ENCODE results near the gene RUNX2. TPM values are rescaled to one million over a fixed set of nuclear protein-coding genes. Genes with fewer than 3 reads are reported as not detected.

Gene RUNX2
- total RNA-seq, 4 donors from 2014 or later, result 0.78 to 2.0 (median 0.94) TPM

- DNase-seq, result no peak
- Histone ChIP-seq H3K4me3 (no peak overlapping the region), H3K27me3 (no peaks in the 10 kb centered on the region), H3K27ac (no peak overlapping the region), H3K36me3 (no peaks in the 10 kb centered on the region), H3K9me3 (no peaks in the 10 kb centered on the region), H3K4me1 (no peaks in the 10 kb centered on the region)
- intact Hi-C loops (cut with DNase I; ENCODE audit: low total_unique reads), result no loop called here
- peak; percentile 19 to 30 for ATAC-seq
- in situ Hi-C loops (cut with MboI; ENCODE audit: low sequenced_read_pairs in 4 of 4), result no loop called here
- TF ChIP-seq, protein P1, sequence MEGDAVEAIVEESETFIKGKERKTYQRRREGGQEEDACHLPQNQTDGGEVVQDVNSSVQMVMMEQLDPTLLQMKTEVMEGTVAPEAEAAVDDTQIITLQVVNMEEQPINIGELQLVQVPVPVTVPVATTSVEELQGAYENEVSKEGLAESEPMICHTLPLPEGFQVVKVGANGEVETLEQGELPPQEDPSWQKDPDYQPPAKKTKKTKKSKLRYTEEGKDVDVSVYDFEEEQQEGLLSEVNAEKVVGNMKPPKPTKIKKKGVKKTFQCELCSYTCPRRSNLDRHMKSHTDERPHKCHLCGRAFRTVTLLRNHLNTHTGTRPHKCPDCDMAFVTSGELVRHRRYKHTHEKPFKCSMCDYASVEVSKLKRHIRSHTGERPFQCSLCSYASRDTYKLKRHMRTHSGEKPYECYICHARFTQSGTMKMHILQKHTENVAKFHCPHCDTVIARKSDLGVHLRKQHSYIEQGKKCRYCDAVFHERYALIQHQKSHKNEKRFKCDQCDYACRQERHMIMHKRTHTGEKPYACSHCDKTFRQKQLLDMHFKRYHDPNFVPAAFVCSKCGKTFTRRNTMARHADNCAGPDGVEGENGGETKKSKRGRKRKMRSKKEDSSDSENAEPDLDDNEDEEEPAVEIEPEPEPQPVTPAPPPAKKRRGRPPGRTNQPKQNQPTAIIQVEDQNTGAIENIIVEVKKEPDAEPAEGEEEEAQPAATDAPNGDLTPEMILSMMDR (IDR thresholded peaks at IDR 0.05 in 4 of 5, conservative IDR thresholded peaks at IDR 0.05 in 1 of 5), result no peak
- no peak for TF ChIP-seq POLR2A (IDR thresholded peaks at IDR 0.05)
Measured at GRCh38 chr6:45637611-45638257, 309.6 kb downstream of the RUNX2 start.

- Histone ChIP-seq H3K36me3 (no peaks in the 10 kb centered on the region), H3K4me1 (no peaks in the 10 kb centered on the region), H3K4me3 (no peak overlapping the region), H3K27me3 (no peaks in the 10 kb centered on the region), H3K9me3 (no peaks in the 10 kb centered on the region), H3K27ac (no peak overlapping the region)
- TF ChIP-seq, protein P1 (IDR thresholded peaks at IDR 0.05 in 4 of 5, conservative IDR thresholded peaks at IDR 0.05 in 1 of 5), result no peak
- TF ChIP-seq POLR2A (IDR thresholded peaks at IDR 0.05), result no peak
- in situ Hi-C loops (cut with MboI; ENCODE audit: low sequenced_read_pairs in 4 of 4) (no loop called here), intact Hi-C loops (cut with DNase I; ENCODE audit: low total_unique reads) (no loop called here)
- DNase-seq, result no peak
- ATAC-seq, result no peak
Measured at GRCh38 chr6:45640081-45640491, 312.0 kb downstream of the RUNX2 start.

DNA sequence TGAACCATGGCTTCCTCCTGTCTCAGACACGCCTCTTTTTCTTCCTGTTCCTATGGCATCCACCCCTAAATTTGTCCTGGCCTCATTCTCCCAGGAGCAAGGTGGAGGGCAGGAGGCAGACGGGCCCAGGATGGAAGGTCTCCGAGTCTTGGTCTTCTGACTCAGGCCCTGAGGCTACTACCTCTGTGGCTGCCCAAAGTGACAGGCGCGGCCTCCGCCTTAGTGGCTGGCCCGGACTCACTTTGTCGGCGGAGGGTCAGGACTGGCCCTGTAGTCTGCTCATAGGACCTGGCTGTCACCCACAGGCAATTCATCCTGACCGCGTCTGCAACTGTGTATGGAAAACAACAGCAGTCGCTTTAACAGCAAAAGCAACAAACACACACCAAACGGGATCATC is 312.7 kb downstream of the RUNX2 start:
- DNase-seq, result no peak
- intact Hi-C loops (cut with DNase I; ENCODE audit: low total_unique reads) (no loop called here), in situ Hi-C loops (cut with MboI; ENCODE audit: low sequenced_read_pairs in 4 of 4) (no loop called here)
- H3K27ac ChIP-seq, result no peak overlapping the region
- no peaks in the 10 kb centered on the region for H3K36me3 ChIP-seq
- no peak for TF ChIP-seq POLR2A (IDR thresholded peaks at IDR 0.05)
- TF ChIP-seq, protein P1 (IDR thresholded peaks at IDR 0.05 in 4 of 5, conservative IDR thresholded peaks at IDR 0.05 in 1 of 5), result no peak
- no peak for ATAC-seq
- no peaks in the 10 kb centered on the region for H3K9me3 ChIP-seq
- H3K4me1 ChIP-seq, result no peaks in the 10 kb centered on the region
- no peak overlapping the region for H3K4me3 ChIP-seq
- no peaks in the 10 kb centered on the region for H3K27me3 ChIP-seq

GRCh38 chr6:45642331-45643125 is 314.4 kb downstream of the RUNX2 start:
- ATAC-seq (no peak), DNase-seq (no peak)
- intact Hi-C loops (cut with DNase I; ENCODE audit: low total_unique reads) (no loop called here), in situ Hi-C loops (cut with MboI; ENCODE audit: low sequenced_read_pairs in 4 of 4) (no loop called here)
- Histone ChIP-seq H3K4me1 (no peaks in the 10 kb centered on the region), H3K36me3 (no peaks in the 10 kb centered on the region), H3K9me3 (no peaks in the 10 kb centered on the region), H3K27me3 (no peaks in the 10 kb centered on the region), H3K27ac (no peak overlapping the region), H3K4me3 (no peak overlapping the region)
- TF ChIP-seq POLR2A (IDR thresholded peaks at IDR 0.05), result no peak
- TF ChIP-seq, protein P1 (IDR thresholded peaks at IDR 0.05 in 4 of 5, conservative IDR thresholded peaks at IDR 0.05 in 1 of 5), result no peak

Measured in gastrocnemius medialis (tissue), 4 donors.